HL-60 (cell line): Measurements from ENCODE around the gene DOP1B.

Experiments
- CTCF ChIP-seq: IDR thresholded peaks from one replicate; pipeline ENCODE4 v1.5.1; 2011; ENCODE audit warnings: low read length, control low read depth, inconsistent platforms; ENCODE audit not compliant: insufficient read depth
- GABPA ChIP-seq: IDR thresholded peaks from 2 replicates; pipeline ENCODE4 v1.6.1; 2012; ENCODE audit warnings: low read depth
- POLR2AphosphoS5 ChIP-seq: IDR thresholded peaks from 2 replicates; pipeline ENCODE4 v1.6.1; 2012; ENCODE audit warnings: low read depth
- REST ChIP-seq: IDR thresholded peaks from 2 replicates; pipeline ENCODE4 v1.6.1; 2012; ENCODE audit warnings: low read depth; ENCODE audit not compliant: insufficient replicate concordance
- SPI1 ChIP-seq: IDR thresholded peaks from 2 replicates; pipeline ENCODE4 v1.6.1; 2012; ENCODE audit warnings: low read depth, mild to moderate bottlenecking, borderline replicate concordance

- TF ChIP-seq POLR2AphosphoS5 (no peak), CTCF (peak; percentile 68), REST (no peak), SPI1 (no peak; the same call in 1 of the 2 replicates), GABPA (no peak)
Observed at GRCh38 chr21:36141513-36141925, 15.1 kb upstream of the DOP1B start.
